Stimulated activated naive CD4-positive, alpha-beta T cell treated with Interleukin-2 at 50 U/mL for 16 hours (primary cell): Measurements from ENCODE around the gene POC1B.
"Not testable (repeated sequence)": the region's sequence is repeated elsewhere in the genome, so short reads cannot be mapped to it uniquely, and the experiment has no call there.

ENCODE experiments used
- DNase-seq: peaks from one replicate; lab custom pipeline; 2025; lab: John Stamatoyannopoulos, UW

POC1B gene

GRCh38 chr12:89464974-89465592 lies 60.8 kb downstream of the POC1B start:
- DNase-seq = no peak

GRCh38 chr12:89461649-89462612 lies 63.9 kb downstream of the POC1B start:
- DNase-seq = no peak

GRCh38 chr12:89461190-89461589 lies 64.7 kb downstream of the POC1B start:
- no peak for DNase-seq

- DNase-seq = not testable (repeated sequence)
Measured at GRCh38 chr12:89459279-89459678, 66.6 kb downstream of the POC1B start.

- DNase-seq = no peak
Measured at GRCh38 chr12:89456565-89456964, 69.3 kb downstream of the POC1B start.

- no peak for DNase-seq
Measured at GRCh38 chr12:89454080-89454848, 71.6 kb downstream of the POC1B start.

- no peak for DNase-seq
Measured at GRCh38 chr12:89453121-89453978, 72.5 kb downstream of the POC1B start.

GRCh38 chr12:89451841-89452251 lies 74.0 kb downstream of the POC1B start:
- DNase-seq = no peak

GRCh38 chr12:89450907-89451306 lies 74.9 kb downstream of the POC1B start:
- DNase-seq = no peak

GRCh38 chr12:89448951-89449371 lies 76.9 kb downstream of the POC1B start:
- no peak for DNase-seq

- DNase-seq = no peak
Measured at GRCh38 chr12:89448526-89448925, 77.3 kb downstream of the POC1B start.

- no peak for DNase-seq
Measured at GRCh38 chr12:89439941-89440340, 85.9 kb downstream of the POC1B start.

GRCh38 chr12:89437231-89437630 lies 88.6 kb downstream of the POC1B start:
- no peak for DNase-seq

GRCh38 chr12:89436062-89436461 lies 89.8 kb downstream of the POC1B start:
- no peak for DNase-seq

- no peak for DNase-seq
Measured at GRCh38 chr12:89433634-89434033, 92.2 kb downstream of the POC1B start.

- no peak for DNase-seq
Measured at GRCh38 chr12:89432396-89432795, 93.5 kb downstream of the POC1B start.

GRCh38 chr12:89429528-89429927 lies 96.3 kb downstream of the POC1B start:
- no peak for DNase-seq

GRCh38 chr12:89427508-89428156 lies 98.2 kb downstream of the POC1B start:
- no peak for DNase-seq

- no peak for DNase-seq
Measured at GRCh38 chr12:89424846-89425245, 101.0 kb downstream of the POC1B start.

GRCh38 chr12:89424389-89424788 lies 101.5 kb downstream of the POC1B start:
- DNase-seq = no peak
